ENCODE results near the gene SESTD1.
A peak's percentile ranks its signal among the peaks of the same experiment; 100 is the strongest.

The SESTD1 gene, protein sequence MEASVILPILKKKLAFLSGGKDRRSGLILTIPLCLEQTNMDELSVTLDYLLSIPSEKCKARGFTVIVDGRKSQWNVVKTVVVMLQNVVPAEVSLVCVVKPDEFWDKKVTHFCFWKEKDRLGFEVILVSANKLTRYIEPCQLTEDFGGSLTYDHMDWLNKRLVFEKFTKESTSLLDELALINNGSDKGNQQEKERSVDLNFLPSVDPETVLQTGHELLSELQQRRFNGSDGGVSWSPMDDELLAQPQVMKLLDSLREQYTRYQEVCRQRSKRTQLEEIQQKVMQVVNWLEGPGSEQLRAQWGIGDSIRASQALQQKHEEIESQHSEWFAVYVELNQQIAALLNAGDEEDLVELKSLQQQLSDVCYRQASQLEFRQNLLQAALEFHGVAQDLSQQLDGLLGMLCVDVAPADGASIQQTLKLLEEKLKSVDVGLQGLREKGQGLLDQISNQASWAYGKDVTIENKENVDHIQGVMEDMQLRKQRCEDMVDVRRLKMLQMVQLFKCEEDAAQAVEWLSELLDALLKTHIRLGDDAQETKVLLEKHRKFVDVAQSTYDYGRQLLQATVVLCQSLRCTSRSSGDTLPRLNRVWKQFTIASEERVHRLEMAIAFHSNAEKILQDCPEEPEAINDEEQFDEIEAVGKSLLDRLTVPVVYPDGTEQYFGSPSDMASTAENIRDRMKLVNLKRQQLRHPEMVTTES

DNA sequence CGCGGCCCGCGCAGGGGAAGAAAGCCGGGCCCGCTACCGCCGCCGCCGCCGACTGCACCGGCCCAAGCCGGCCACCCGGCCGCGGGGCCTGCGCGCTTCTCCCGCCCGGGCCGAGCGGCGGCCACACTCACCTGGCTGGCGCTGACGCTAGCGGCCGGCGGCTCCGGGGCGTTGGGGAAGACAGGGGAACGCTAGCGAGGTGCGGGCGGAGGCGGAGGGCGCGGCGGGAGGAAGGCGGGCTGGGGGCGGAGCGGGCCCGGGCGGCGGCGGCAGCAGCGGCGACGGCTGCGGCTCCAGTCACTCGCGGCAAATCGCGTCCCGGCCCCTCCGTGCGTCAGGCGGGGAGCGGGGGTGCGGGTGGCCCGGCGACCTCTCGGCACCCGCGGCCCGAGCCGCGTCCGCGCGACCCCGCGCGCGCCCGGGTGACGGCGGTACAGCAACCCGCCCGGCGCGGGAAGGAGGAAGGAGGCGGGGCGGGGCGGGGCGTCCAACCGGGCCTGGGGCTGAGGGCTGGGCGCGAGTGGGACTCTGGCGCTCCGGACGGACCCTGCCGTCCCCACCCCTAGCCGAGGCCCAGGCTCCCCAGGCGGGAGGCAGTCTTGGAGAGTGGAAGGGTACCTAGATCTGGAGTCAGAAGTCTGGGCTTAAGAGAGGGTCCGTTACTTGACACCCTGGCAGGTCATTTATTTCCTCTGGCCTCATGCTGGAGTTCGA is at the start of gene SESTD1:
TSS of gene SESTD1 (minus strand) at position 465 of the 714 bp plus-strand sequence. CDS start 72,991 bp downstream, outside the sequence.
- DNase-seq = peak; percentile 53 to 54
- no peaks in the 10 kb centered on the region for H3K9me3 Mint-ChIP-seq
- H3K4me3 Mint-ChIP-seq = peak within 1 kb of the TSS; percentile 87 to 91
- peaks cover 65% of the 10 kb centered on the region for H3K27me3 Mint-ChIP-seq
- peak; percentile 78 for ATAC-seq
- H3K4me1 Mint-ChIP-seq = peaks cover 8% of the 10 kb centered on the region
- peak within 1 kb of the TSS; percentile 19 to 67 for H3K27ac Mint-ChIP-seq

DNA sequence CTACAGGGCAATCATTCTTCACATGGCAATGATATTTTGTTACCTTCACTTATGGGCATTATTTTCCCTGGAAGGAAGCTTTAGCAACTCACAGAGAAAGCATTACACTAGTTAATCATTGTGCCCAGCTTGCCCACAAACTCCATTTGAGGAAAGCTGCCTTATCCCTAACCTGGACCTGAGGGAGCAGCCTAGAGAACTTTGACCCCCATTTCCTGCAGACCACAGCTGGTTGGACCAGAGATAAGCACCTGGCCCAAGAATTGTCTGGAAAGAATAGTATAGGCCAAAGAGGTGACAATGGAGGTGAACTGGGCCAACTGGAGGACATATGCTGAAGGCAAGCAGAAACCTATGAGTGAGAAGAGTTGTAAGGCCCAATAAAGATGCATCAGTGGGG is 48.4 kb upstream of the SESTD1 start:
- peaks cover 0 to 6% of the 10 kb centered on the region in 2 donors for H3K9me3 Mint-ChIP-seq
- H3K4me1 Mint-ChIP-seq = no peaks in the 10 kb centered on the region
- ATAC-seq (no peak), DNase-seq (no peak)
- H3K27ac Mint-ChIP-seq = no peak overlapping the region
- H3K27me3 Mint-ChIP-seq = peaks cover 4% of the 10 kb centered on the region
- no peak overlapping the region for H3K4me3 Mint-ChIP-seq

DNA sequence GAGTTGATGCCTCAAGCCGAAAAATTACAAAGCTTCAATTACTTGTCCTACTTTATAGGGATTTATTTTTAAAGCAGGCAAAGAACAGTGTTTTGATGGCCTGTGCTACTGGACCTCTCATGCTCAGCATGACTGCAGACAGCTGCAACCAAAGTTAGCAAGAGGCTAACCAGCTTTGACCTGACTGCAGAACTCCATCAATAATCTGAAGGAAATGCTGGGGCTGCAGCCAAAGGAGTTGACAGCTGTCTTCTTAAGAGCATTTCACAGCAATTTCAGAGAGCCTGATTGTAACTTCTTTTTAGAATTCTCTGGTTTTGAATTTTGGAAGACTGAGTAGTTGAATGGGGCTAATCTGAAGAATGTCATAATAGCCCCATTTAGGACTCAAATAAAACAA is 46.5 kb upstream of the SESTD1 start:
- ATAC-seq = no peak
- no peak overlapping the region for H3K27ac Mint-ChIP-seq

DNA sequence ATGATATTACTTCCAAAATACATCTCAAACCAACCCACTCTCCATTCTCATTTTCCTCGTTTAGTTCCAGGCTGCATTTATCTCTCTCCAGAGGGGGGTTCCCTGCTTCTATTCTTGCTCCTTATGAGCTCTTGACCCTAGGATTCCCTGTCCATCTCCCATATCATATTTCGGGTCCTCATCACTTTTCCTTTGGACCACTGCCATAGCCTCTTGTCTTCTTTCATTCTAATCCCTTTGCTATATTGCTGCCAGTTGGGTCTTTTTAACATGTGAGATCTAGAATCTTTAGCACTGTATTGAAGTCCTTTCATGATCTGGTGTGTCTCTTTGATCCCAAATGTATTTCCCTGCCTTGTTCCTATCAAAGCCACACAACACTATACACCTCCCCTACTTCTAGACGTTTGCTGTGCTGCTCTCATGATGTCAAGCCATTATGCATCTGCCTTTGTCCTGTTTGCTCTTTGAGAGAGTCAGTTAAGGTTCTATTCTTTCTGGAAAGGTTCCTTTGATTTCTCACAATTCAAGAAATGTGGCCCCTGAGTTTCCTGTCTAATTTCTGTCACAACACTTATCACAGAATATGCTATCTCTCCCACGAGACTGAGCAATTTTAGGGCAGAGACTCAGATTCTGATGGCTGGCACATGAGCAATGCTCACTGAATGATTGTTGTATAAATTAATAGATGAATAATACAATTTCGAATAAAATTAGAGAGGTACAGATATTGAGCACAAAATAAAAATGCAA is 43.2 kb upstream of the SESTD1 start:
- H3K27me3 Mint-ChIP-seq = no peaks in the 10 kb centered on the region
- ATAC-seq (no peak), DNase-seq (no peak)
- H3K9me3 Mint-ChIP-seq = no peaks in the 10 kb centered on the region
- no peak overlapping the region for H3K27ac Mint-ChIP-seq
- H3K4me3 Mint-ChIP-seq = no peak overlapping the region
- H3K4me1 Mint-ChIP-seq = no peaks in the 10 kb centered on the region

More for the DNA sequence above, 46.5 kb upstream of the SESTD1 start:
- no peak for DNase-seq
- Mint-ChIP-seq H3K4me1 (no peaks in the 10 kb centered on the region), H3K4me3 (no peak overlapping the region), H3K9me3 (no peaks in the 10 kb centered on the region), H3K27me3 (no peaks in the 10 kb centered on the region)

DNA sequence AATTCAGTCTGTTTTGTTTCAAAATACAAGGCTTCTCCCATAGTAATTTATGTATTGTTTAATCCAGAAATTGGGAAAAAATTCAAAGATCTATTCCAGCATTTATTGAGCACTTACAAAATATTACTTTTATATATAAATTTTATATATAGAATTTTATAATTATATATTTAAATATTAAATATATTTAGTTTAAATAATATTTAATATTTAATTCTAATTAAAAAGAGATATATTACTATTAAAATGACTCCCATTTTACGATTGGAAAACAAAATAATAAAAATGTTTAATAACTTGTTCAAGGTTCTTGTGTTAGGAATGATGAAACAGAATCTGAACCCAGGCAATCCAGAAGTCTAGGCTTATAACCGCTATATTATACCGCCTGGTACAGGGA is 40.5 kb upstream of the SESTD1 start:
- ATAC-seq (no peak), DNase-seq (no peak)
- no peak overlapping the region for H3K27ac Mint-ChIP-seq
- no peak overlapping the region for H3K4me3 Mint-ChIP-seq
- H3K27me3 Mint-ChIP-seq = no peaks in the 10 kb centered on the region
- H3K4me1 Mint-ChIP-seq = no peaks in the 10 kb centered on the region
- H3K9me3 Mint-ChIP-seq = no peaks in the 10 kb centered on the region

DNA sequence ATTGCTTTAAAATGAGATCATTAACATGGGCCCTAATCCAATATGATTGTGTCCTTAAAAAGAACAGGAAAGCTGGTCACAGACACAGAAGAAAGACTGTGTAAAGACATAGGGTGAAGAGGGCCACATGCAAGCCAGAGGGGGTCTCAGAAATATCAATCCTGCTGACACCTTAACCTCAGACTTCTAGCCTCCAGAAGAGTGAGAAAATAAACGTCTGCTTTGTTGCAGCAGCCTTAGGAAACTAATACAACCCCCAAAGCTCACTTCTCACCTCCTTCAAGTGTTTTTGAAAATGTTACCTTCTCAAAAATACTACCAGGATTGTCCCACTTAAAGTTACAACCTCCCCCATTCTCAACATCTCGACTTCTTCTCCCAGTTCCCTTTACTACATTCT is 39.8 kb upstream of the SESTD1 start:
- H3K4me1 Mint-ChIP-seq = no peaks in the 10 kb centered on the region
- H3K4me3 Mint-ChIP-seq = no peak overlapping the region
- no peak for DNase-seq
- H3K27me3 Mint-ChIP-seq = no peaks in the 10 kb centered on the region
- no peaks in the 10 kb centered on the region for H3K9me3 Mint-ChIP-seq
- no peak overlapping the region for H3K27ac Mint-ChIP-seq
- no peak for ATAC-seq

DNA sequence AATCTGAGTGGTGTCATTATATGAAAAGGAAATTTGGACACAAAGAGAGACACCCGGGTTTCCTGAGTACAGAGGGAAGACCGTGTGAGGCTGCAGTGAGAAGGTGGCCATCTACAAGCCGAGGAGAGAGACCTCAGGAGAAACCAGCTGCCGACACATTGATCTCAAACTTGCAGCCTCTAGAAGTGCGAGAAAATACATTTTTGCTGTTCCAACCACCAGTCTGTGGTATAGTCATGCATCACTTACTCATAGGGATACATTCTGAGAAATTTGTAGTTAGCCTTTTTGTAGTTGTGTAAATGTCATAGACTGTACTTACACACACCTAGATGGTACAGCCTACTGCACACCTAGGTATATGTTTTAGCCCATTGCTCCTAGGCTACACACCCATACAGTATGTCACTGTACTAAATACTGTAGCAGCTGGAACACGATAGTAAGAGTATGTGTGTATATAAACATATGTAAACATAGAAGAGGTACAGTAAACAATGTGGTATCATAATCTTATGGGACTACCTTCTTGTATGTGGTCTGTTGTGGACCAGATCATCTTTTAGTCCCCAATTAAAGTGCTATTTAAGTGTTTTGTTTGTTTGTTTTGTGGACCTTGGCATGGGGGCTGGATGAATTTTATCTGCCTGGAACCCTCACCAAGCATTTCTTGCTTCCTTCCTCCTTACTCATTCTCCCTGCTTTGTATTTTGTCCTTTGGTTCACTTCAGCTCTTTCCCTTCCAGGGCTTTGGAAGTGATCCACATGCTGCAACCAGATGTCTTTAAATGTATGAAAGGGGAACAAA is 38.3 kb upstream of the SESTD1 start:
- no peak overlapping the region for H3K27ac Mint-ChIP-seq
- DNase-seq (no peak), ATAC-seq (no peak)

DNA sequence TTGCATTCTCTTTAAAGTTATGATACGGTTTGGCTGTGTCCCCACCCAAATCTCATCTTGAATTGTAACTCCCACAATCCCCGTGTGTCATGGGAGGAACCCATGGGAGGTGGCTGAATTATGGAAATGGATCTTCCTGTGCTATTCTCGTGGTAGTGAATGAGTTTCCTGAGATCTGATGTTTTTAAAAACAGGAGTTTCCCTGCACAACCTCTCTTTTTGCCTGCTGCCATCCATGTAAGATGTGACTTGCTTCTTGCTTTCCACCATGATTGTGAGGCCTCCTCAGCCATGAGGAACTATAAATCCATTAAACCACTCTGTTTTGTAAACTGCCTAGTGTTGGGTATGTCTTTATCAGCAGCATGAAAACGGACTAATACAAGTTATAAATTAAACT is 37.5 kb upstream of the SESTD1 start:
- Mint-ChIP-seq H3K4me3 (no peak overlapping the region), H3K4me1 (no peaks in the 10 kb centered on the region), H3K9me3 (no peaks in the 10 kb centered on the region), H3K27me3 (no peaks in the 10 kb centered on the region), H3K27ac (no peak overlapping the region)
- ATAC-seq = no peak
- DNase-seq = no peak

More for the DNA sequence above, 38.3 kb upstream of the SESTD1 start:
- Mint-ChIP-seq H3K27me3 (no peaks in the 10 kb centered on the region), H3K4me3 (no peak overlapping the region), H3K4me1 (no peaks in the 10 kb centered on the region), H3K9me3 (no peaks in the 10 kb centered on the region)

DNA sequence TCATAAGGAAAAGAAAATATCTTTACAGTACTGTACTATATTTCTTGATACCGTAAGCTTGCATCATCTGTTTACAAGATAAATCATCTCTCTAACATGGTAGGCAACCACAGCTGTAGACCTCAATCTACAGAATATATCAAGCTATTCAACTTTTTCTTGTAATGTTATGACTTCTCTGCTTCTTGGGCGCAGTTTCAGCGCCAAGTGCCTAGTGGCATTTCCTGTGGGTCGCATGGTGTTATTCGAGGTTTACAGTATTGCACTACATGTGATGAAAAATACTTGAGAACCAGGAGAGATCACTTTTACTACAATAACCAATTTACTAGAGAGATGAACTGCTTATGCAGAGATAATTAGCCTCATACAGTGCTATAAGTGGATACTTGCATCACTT is 34.0 kb upstream of the SESTD1 start:
- no peak overlapping the region for H3K27ac Mint-ChIP-seq
- DNase-seq (no peak), ATAC-seq (no peak)
- H3K4me3 Mint-ChIP-seq = no peak overlapping the region
- H3K4me1 Mint-ChIP-seq = no peaks in the 10 kb centered on the region
- H3K27me3 Mint-ChIP-seq = no peaks in the 10 kb centered on the region
- no peaks in the 10 kb centered on the region for H3K9me3 Mint-ChIP-seq

DNA sequence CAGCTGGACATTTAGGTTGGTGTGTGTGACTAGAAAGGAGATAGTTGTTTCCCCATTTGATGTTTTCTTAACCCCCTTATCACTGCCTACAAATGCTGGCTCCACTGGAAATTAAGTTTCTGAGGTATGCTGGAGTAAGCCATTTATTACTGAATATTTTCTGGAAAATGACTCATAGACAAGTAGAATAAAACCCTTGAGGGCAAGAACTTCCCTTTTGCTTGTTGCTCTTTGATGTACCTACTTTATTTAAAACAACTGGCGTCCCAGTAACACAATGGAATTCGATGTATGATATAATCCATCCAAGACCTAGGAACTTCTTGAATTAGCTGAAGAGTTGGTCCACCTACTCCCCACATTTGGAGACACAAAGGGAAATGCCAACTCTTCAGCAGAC is 33.3 kb upstream of the SESTD1 start:
- Mint-ChIP-seq H3K27ac (no peak overlapping the region), H3K4me3 (no peak overlapping the region), H3K9me3 (no peaks in the 10 kb centered on the region), H3K27me3 (no peaks in the 10 kb centered on the region), H3K4me1 (no peaks in the 10 kb centered on the region)
- DNase-seq (no peak), ATAC-seq (no peak)

DNA sequence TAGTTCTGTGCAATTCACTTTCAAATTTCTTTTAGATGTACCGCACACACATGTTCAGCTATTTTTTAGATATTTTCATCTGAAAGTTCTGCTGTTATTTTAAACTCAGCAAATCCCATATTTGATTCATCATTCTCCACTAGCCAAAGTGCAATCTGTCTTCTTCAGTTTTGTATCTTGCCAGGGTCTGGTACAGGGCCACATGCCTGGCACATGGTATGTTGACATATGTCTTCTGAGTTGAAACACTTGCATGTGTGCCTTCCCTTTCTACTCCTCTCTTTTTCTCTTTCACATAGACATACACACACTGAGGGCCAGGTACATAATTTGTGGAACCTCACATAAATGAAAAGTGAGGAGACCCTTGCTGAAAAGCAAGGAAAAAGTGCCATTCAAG is 25.7 kb upstream of the SESTD1 start:
- H3K27ac Mint-ChIP-seq = no peak overlapping the region

DNA sequence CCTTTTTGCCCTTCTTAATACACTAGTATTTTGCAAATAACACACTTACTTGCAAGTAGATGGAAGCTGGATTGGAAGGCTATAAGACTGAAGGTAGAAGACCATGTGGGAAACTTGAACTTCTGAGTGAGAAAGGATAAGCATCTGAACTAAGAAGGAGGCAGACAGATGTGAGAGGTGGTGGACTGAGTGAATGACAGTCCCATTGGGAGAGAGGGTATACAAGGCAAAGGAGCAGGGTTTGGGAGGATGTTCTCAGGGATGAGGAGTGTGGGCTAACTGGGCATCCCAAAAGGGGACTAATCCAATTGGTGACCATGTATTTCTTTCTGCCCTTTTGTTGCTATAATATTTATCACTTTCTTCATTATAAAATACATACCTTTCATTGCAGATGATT is 20.4 kb upstream of the SESTD1 start:
- Mint-ChIP-seq H3K27me3 (no peaks in the 10 kb centered on the region), H3K4me1 (no peaks in the 10 kb centered on the region), H3K27ac (no peak overlapping the region), H3K4me3 (no peak overlapping the region), H3K9me3 (no peaks in the 10 kb centered on the region)
- DNase-seq = no peak
- ATAC-seq = no peak

More for the DNA sequence above, 25.7 kb upstream of the SESTD1 start:
- DNase-seq (no peak), ATAC-seq (no peak)
- Mint-ChIP-seq H3K27me3 (no peaks in the 10 kb centered on the region), H3K4me3 (no peak overlapping the region), H3K9me3 (no peaks in the 10 kb centered on the region), H3K4me1 (no peaks in the 10 kb centered on the region)

DNA sequence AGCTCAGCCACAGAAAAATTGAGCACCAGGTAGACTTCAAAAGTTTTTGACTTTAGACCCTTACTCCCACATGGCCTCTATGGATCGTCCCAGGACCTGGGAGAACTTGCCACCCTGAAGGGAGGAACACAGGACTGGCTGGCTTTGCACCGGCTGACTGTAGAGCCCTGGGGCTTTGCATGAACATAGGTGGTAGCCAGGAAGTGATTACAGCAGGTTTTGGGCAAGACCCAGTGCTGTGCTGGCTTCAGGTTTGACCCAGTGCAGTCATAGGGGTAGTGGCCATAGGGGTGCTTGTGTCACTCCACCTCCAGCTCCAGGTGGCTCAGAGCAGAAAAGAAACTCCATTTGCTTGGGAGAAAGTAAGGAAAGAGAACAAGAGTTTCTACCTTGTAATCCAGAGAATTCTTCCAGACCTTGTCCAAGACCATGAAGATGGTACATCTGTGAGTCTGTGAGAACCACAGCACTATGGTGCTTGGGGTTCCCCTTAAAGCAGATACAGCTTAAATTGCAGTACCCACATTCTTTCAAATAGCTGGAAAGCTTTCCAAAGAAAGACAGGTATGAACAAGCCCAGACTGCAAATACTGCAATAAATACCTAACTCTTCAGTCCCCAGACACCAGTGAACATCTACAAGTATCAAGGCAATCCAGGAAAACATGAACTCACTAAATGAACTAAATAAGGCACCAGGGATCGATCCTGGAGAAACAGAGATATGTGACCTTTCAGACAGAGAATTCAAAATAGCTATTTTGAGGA is 13.0 kb upstream of the SESTD1 start:
- Mint-ChIP-seq H3K27ac (no peak overlapping the region), H3K27me3 (peaks cover 12% of the 10 kb centered on the region), H3K9me3 (no peaks in the 10 kb centered on the region), H3K4me1 (no peaks in the 10 kb centered on the region), H3K4me3 (no peak overlapping the region)
- no peak for ATAC-seq
- DNase-seq = no peak

All from stimulated activated naive CD8-positive, alpha-beta T cell treated with anti-CD3 and anti-CD28 coated beads, Interleukin-15, amount 100 ng/mL, for 72 hours (primary cell).